Stimulated activated naive CD8-positive, alpha-beta T cell treated with anti-CD3 and anti-CD28 coated beads, Interleukin-15, Interleukin-2, amounts not matched to agents 100 ng/mL and 50 ng/mL, for 24 hours (primary cell): ENCODE data around the gene SLC7A11.

Experiments
- H3K27ac Mint-ChIP-seq: one replicate; pipeline ENCODE4 v1.8.0; 2021; ENCODE audit warnings: mild to moderate bottlenecking, mixed read lengths
- H3K27me3 Mint-ChIP-seq: one replicate; pipeline ENCODE4 v1.8.0; 2021; ENCODE audit warnings: mixed read lengths
- H3K36me3 Mint-ChIP-seq: one replicate; pipeline ENCODE4 v1.8.0; 2021; ENCODE audit warnings: low read depth, mixed read lengths
- H3K4me1 Mint-ChIP-seq: one replicate; pipeline ENCODE4 v1.8.0; 2021; ENCODE audit warnings: low read depth, mixed read lengths
- H3K4me3 Mint-ChIP-seq: one replicate; pipeline ENCODE4 v1.8.0; 2021; ENCODE audit warnings: mild to moderate bottlenecking, mixed read lengths
- H3K9me3 Mint-ChIP-seq: one replicate; pipeline ENCODE4 v1.8.0; 2021; ENCODE audit warnings: mixed read lengths

SLC7A11 gene

GRCh38 chr4:138181287-138181686, 60.9 kb downstream of the SLC7A11 start:
- Mint-ChIP-seq H3K27me3 (no peaks in the 10 kb centered on the region), H3K36me3 (no peaks in the 10 kb centered on the region), H3K4me1 (no peaks in the 10 kb centered on the region), H3K4me3 (no peak overlapping the region), H3K9me3 (no peaks in the 10 kb centered on the region), H3K27ac (no peak overlapping the region)

- Mint-ChIP-seq H3K4me3 (no peak overlapping the region), H3K4me1 (no peaks in the 10 kb centered on the region), H3K27ac (no peak overlapping the region), H3K36me3 (no peaks in the 10 kb centered on the region), H3K27me3 (no peaks in the 10 kb centered on the region), H3K9me3 (no peaks in the 10 kb centered on the region)
Observed at GRCh38 chr4:138178566-138178965, 63.6 kb downstream of the SLC7A11 start.

- no peak overlapping the region for H3K4me3 Mint-ChIP-seq
- H3K27me3 Mint-ChIP-seq = no peaks in the 10 kb centered on the region
- H3K36me3 Mint-ChIP-seq = no peaks in the 10 kb centered on the region
- H3K27ac Mint-ChIP-seq = no peak overlapping the region
- H3K4me1 Mint-ChIP-seq = no peaks in the 10 kb centered on the region
- H3K9me3 Mint-ChIP-seq = no peaks in the 10 kb centered on the region
Observed at GRCh38 chr4:138177278-138177968, 64.7 kb downstream of the SLC7A11 start.

GRCh38 chr4:138174981-138175794, 67.0 kb downstream of the SLC7A11 start:
- no peaks in the 10 kb centered on the region for H3K27me3 Mint-ChIP-seq
- no peaks in the 10 kb centered on the region for H3K9me3 Mint-ChIP-seq
- no peak overlapping the region for H3K4me3 Mint-ChIP-seq
- H3K36me3 Mint-ChIP-seq = no peaks in the 10 kb centered on the region
- H3K4me1 Mint-ChIP-seq = no peaks in the 10 kb centered on the region
- no peak overlapping the region for H3K27ac Mint-ChIP-seq

- Mint-ChIP-seq H3K4me1 (no peaks in the 10 kb centered on the region), H3K36me3 (no peaks in the 10 kb centered on the region), H3K9me3 (no peaks in the 10 kb centered on the region), H3K27me3 (no peaks in the 10 kb centered on the region), H3K4me3 (no peak overlapping the region), H3K27ac (no peak overlapping the region)
Observed at GRCh38 chr4:138164208-138164607, 77.9 kb downstream of the SLC7A11 start.

- no peaks in the 10 kb centered on the region for H3K36me3 Mint-ChIP-seq
- no peaks in the 10 kb centered on the region for H3K4me1 Mint-ChIP-seq
- no peaks in the 10 kb centered on the region for H3K9me3 Mint-ChIP-seq
- H3K4me3 Mint-ChIP-seq = no peak overlapping the region
- no peaks in the 10 kb centered on the region for H3K27me3 Mint-ChIP-seq
- H3K27ac Mint-ChIP-seq = no peak overlapping the region
Observed at GRCh38 chr4:138163171-138163570, 79.0 kb downstream of the SLC7A11 start.

GRCh38 chr4:138162259-138162658, 79.9 kb downstream of the SLC7A11 start:
- H3K9me3 Mint-ChIP-seq = no peaks in the 10 kb centered on the region
- H3K27ac Mint-ChIP-seq = no peak overlapping the region
- H3K36me3 Mint-ChIP-seq = no peaks in the 10 kb centered on the region
- H3K27me3 Mint-ChIP-seq = no peaks in the 10 kb centered on the region
- no peaks in the 10 kb centered on the region for H3K4me1 Mint-ChIP-seq
- H3K4me3 Mint-ChIP-seq = no peak overlapping the region

- Mint-ChIP-seq H3K36me3 (no peaks in the 10 kb centered on the region), H3K4me1 (no peaks in the 10 kb centered on the region), H3K9me3 (no peaks in the 10 kb centered on the region), H3K4me3 (no peak overlapping the region), H3K27ac (no peak overlapping the region), H3K27me3 (no peaks in the 10 kb centered on the region)
Observed at GRCh38 chr4:138161351-138161750, 80.8 kb downstream of the SLC7A11 start.

GRCh38 chr4:138158746-138159297, 83.3 kb downstream of the SLC7A11 start:
- Mint-ChIP-seq H3K27me3 (no peaks in the 10 kb centered on the region), H3K27ac (no peak overlapping the region), H3K4me3 (no peak overlapping the region), H3K4me1 (no peaks in the 10 kb centered on the region), H3K36me3 (no peaks in the 10 kb centered on the region), H3K9me3 (no peaks in the 10 kb centered on the region)

- H3K9me3 Mint-ChIP-seq = no peaks in the 10 kb centered on the region
- no peaks in the 10 kb centered on the region for H3K4me1 Mint-ChIP-seq
- H3K4me3 Mint-ChIP-seq = no peak overlapping the region
- H3K27me3 Mint-ChIP-seq = no peaks in the 10 kb centered on the region
- no peaks in the 10 kb centered on the region for H3K36me3 Mint-ChIP-seq
- H3K27ac Mint-ChIP-seq = no peak overlapping the region
Observed at GRCh38 chr4:138140879-138141278, 101.3 kb downstream of the SLC7A11 start.

GRCh38 chr4:138138774-138139173, 103.4 kb downstream of the SLC7A11 start:
- no peaks in the 10 kb centered on the region for H3K4me1 Mint-ChIP-seq
- H3K4me3 Mint-ChIP-seq = no peak overlapping the region

GRCh38 chr4:138135610-138136009, 106.5 kb downstream of the SLC7A11 start:
- H3K27ac Mint-ChIP-seq = no peak overlapping the region
- H3K4me1 Mint-ChIP-seq = no peaks in the 10 kb centered on the region
- H3K9me3 Mint-ChIP-seq = peaks cover 6% of the 10 kb centered on the region
- H3K4me3 Mint-ChIP-seq = no peak overlapping the region
- H3K27me3 Mint-ChIP-seq = no peaks in the 10 kb centered on the region
- no peaks in the 10 kb centered on the region for H3K36me3 Mint-ChIP-seq

More at GRCh38 chr4:138138774-138139173, 103.4 kb downstream of the SLC7A11 start:
- H3K27ac Mint-ChIP-seq = no peak overlapping the region
- no peaks in the 10 kb centered on the region for H3K27me3 Mint-ChIP-seq
- no peaks in the 10 kb centered on the region for H3K36me3 Mint-ChIP-seq
- H3K9me3 Mint-ChIP-seq = no peaks in the 10 kb centered on the region

GRCh38 chr4:138118270-138118669, 123.9 kb downstream of the SLC7A11 start:
- Mint-ChIP-seq H3K4me3 (no peak overlapping the region), H3K4me1 (peaks cover 7% of the 10 kb centered on the region), H3K27me3 (no peaks in the 10 kb centered on the region), H3K36me3 (no peaks in the 10 kb centered on the region), H3K9me3 (peaks cover 5% of the 10 kb centered on the region), H3K27ac (no peak overlapping the region)

- no peak overlapping the region for H3K4me3 Mint-ChIP-seq
- H3K27me3 Mint-ChIP-seq = peaks cover 2% of the 10 kb centered on the region
- H3K36me3 Mint-ChIP-seq = no peaks in the 10 kb centered on the region
- no peaks in the 10 kb centered on the region for H3K9me3 Mint-ChIP-seq
- peaks cover 7% of the 10 kb centered on the region for H3K4me1 Mint-ChIP-seq
- no peak overlapping the region for H3K27ac Mint-ChIP-seq
Observed at GRCh38 chr4:138115053-138115452, 127.1 kb downstream of the SLC7A11 start.

- no peak overlapping the region for H3K4me3 Mint-ChIP-seq
- H3K27me3 Mint-ChIP-seq = peaks cover 2% of the 10 kb centered on the region
- H3K27ac Mint-ChIP-seq = no peak overlapping the region
- no peaks in the 10 kb centered on the region for H3K36me3 Mint-ChIP-seq
- peaks cover 7% of the 10 kb centered on the region for H3K4me1 Mint-ChIP-seq
- no peaks in the 10 kb centered on the region for H3K9me3 Mint-ChIP-seq
Observed at GRCh38 chr4:138114434-138114833, 127.7 kb downstream of the SLC7A11 start.
